Right lobe of liver (tissue), 6 donors: ENCODE measurements around the gene CALML4. TPM values are rescaled to one million over a fixed set of nuclear protein-coding genes. Genes with fewer than 3 reads are reported as not detected.
"Not testable (repeated sequence)": the region's sequence is repeated elsewhere in the genome, so short reads cannot be mapped to it uniquely, and the experiment has no call there.

Experiments
- ATAC-seq, 4 donors: fragments of 200-7000 bp; cut with Tn5 transposase; one replicate each; pipeline ENCODE4 v1.9.1; 2020; ENCODE audit warnings: mild to moderate bottlenecking in 4 of 4, moderate library complexity in 4 of 4
- DNase-seq, 3 donors: peaks; one replicate each; pipeline ENCODE4 v3.0.0-alpha.2; 2020
- H3K27ac ChIP-seq, 3 donors: fragments of 200-600 bp; one replicate each; pipeline ENCODE4 v1.8.0; 2022
- H3K27me3 ChIP-seq, 2 donors: fragments of 200-600 bp; one replicate each; pipeline ENCODE4 v1.8.0; 2022
- H3K36me3 ChIP-seq, 4 donors: fragments of 200-600 bp; sonication (generic) in 1 of 4; one replicate each; pipeline versions ENCODE4 v1.5.1 to v1.8.0; 2017 to 2022; ENCODE audit warnings: control low read depth in 1 of 4
- H3K4me1 ChIP-seq, 4 donors: fragments of 200-600 bp; sonication (generic) in 1 of 4; one replicate each; pipeline versions ENCODE4 v1.5.1 to v1.8.0; 2017 to 2022; ENCODE audit warnings: control low read depth in 1 of 4
- H3K4me3 ChIP-seq, 3 donors: fragments of 200-600 bp; one replicate each; pipeline ENCODE4 v1.8.0; 2022
- H3K9me3 ChIP-seq, 4 donors: fragments of 200-600 bp; sonication (generic) in 1 of 4; one replicate each; pipeline versions ENCODE4 v1.5.1 to v1.8.0; 2017 to 2022; ENCODE audit warnings: control low read depth in 1 of 4
- CTCF ChIP-seq, 4 donors: fragments of 200-600 bp in 3 of 4; fragments of 450-650 bp in 1 of 4; IDR thresholded peaks; one replicate each; pipeline versions ENCODE4 v1.5.1 to v1.8.0; 2016 to 2022; ENCODE audit warnings: antibody characterized with exemption in 4 of 4, mild to moderate bottlenecking in 2 of 4
- POLR2A ChIP-seq: fragments of 450-650 bp; IDR thresholded peaks from one replicate; pipeline ENCODE4 v1.6.1; 2017; ENCODE audit warnings: antibody characterized with exemption, mild to moderate bottlenecking
- WGBS: methylation state at CpG from one replicate; pipeline ENCODE4 v1.1.6; 2018; ENCODE audit warnings: low coverage, low lambda C conversion rate; ENCODE audit not compliant: insufficient coverage; ENCODE audit errors: missing lambda C conversion rate; 5-methylcytosine and 5-hydroxymethylcytosine counted together
- intact Hi-C, 2 donors: fragments of 100-400 bp; cut with DNase I; formaldehyde crosslinking; loops; one replicate each; pipeline versions ENCODE4 v1.11.2 to v1.14.1; 2022
- total RNA-seq, 6 experiments: library from RNA; depleted of rRNA in 2 of 6; stranded (reverse); fragments of >200 nt in 2 of 6; fragmentation: NEBNext Ultra II Directional in 3 of 6; extraction: Animal tissue kit (Norgen Biotek cat#: 25700) in 3 of 6; gene quantifications; one replicate each; pipeline versions ENCODE4 v1.1.0 to v1.2.4, GENCODE V29; 2016 to 2023
- donor health status: DM: no; HTN: yes; CAD: no.
- donor health status: DM: no; HTN: no; CAD: no.
- donor health status: DM: no; HTN: no; CAD: no.
- donor health status: DM: no; HTN: yes; CAD: no.
- donor health status: DM: no; HTN: yes; CAD: no.

The CALML4 gene
- total RNA-seq, 6 experiments from 2014 or later = 3.3 to 9.8 (median 6.1) TPM

- DNase-seq = no peak
- ATAC-seq = no peak
- intact Hi-C loops = no loop called here
- TF ChIP-seq CTCF (IDR thresholded peaks at IDR 0.05) = no peak
- no peak for TF ChIP-seq POLR2A
- Histone ChIP-seq H3K4me1 (no peaks in the 10 kb centered on the region), H3K36me3 (peaks cover 0 to 28% (median 3%) of the 10 kb centered on the region in 4 donors), H3K9me3 (no peaks in the 10 kb centered on the region), H3K27ac (no peak overlapping the region), H3K4me3 (no peak overlapping the region), H3K27me3 (no peaks in the 10 kb centered on the region)
- 94% methylated on average over 2 of the region's 4 CpGs for WGBS
These were observed 32.0 kb downstream of the CALML4 start for GRCh38 chr15:68173119-68173518.

- ATAC-seq, H3K27me3 ChIP-seq, H3K27ac ChIP-seq, H3K9me3 ChIP-seq, H3K4me3 ChIP-seq, DNase-seq, H3K4me1 ChIP-seq, intact Hi-C loops: not testable (repeated sequence)
- WGBS = 78% methylated on average over 1 of the region's 2 CpGs
- H3K36me3 ChIP-seq = peaks cover 0 to 19% (median 3%) of the 10 kb centered on the region in 4 donors
These were observed 33.1 kb downstream of the CALML4 start for GRCh38 chr15:68172037-68172436.

DNA sequence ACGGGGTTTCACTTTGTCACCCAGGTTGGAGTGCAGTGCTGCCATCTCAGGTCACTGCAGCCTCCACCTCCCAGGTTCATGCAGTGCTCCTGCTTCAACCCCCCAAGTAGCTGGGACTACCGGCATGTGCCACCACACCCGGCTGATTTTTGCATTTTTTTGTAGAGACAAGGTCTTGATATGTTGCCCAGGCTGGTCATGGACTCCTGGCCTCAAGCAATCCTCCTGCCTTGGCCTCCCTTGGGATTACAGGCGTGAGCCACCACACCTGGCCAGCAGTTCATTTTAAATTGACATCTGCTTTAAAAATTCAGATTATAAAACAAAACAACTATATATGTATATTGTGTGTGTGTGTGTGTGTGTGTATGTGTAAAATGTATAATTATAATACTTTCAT is 38.3 kb downstream of the CALML4 start:
- 77% methylated on average over 4 of the region's 4 CpGs for WGBS
- Histone ChIP-seq H3K4me3 (no peak overlapping the region), H3K36me3 (peaks cover 0 to 3% (median 0%) of the 10 kb centered on the region in 4 donors), H3K27me3 (no peaks in the 10 kb centered on the region), H3K9me3 (no peaks in the 10 kb centered on the region), H3K4me1 (no peaks in the 10 kb centered on the region), H3K27ac (no peak overlapping the region)
- intact Hi-C loops = no loop called here
- no peak for TF ChIP-seq POLR2A
- TF ChIP-seq CTCF (IDR thresholded peaks at IDR 0.05) = no peak
- DNase-seq (no peak), ATAC-seq (peak in 1 of 4 donors; percentile 33)

DNA sequence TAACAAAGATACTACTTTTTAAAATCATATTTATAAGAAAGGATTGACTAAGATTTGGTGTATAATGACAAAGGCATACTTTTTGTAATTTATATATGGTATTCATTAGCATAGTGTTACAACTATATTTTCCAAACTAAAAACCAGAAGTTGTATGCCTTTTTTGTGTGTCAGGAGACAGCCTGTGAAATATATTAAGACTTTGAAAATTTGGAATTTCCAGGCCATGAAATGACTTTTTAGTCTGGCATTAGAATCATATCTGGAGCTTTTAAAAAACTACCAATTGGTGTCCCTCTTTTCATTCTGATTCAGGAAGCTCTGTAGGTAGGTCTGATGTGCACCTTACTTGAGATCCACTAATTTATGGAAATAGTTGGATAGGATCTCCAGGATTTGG is 41.9 kb downstream of the CALML4 start:
- DNase-seq (no peak), ATAC-seq (no peak)
- TF ChIP-seq CTCF (IDR thresholded peaks at IDR 0.05) (no peak), POLR2A (no peak)
- Histone ChIP-seq H3K36me3 (peaks cover 0 to 6% (median 0%) of the 10 kb centered on the region in 4 donors), H3K4me3 (no peak overlapping the region), H3K27ac (no peak overlapping the region), H3K9me3 (no peaks in the 10 kb centered on the region), H3K27me3 (no peaks in the 10 kb centered on the region), H3K4me1 (no peaks in the 10 kb centered on the region)
- intact Hi-C loops = no loop called here

DNA sequence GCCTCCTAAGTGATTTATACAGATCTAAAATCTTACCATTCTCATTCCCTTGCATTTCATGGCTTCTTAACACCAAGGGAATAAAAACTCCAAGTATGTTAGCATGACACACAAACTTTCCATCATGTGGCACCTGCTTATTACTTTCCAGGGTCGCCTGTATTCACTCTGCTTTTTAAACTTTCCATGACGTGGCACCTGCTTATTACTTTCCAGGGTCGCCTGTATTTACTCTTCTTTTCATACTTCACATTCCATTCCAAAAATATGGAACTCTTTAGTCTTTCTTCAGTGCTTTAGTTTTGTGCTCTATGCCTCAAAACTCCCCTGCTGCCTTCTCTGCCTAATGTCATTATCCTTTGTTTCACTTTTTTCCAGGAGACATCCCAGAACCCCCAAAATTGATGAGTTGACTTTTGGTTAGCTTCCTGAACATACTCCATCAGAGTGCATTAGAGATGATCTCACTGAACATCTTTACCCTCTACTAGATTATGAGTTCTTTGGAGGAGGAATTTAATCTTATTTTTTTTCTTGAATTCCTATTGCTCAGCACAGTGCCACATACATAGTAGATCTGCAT is 47.0 kb downstream of the CALML4 start:
- Histone ChIP-seq H3K4me1 (peaks cover 0 to 5% (median 0%) of the 10 kb centered on the region in 4 donors), H3K27ac (no peak overlapping the region), H3K4me3 (no peak overlapping the region), H3K9me3 (no peaks in the 10 kb centered on the region), H3K36me3 (peaks cover 0 to 6% (median 0%) of the 10 kb centered on the region in 4 donors), H3K27me3 (no peaks in the 10 kb centered on the region)
- ATAC-seq (no peak), DNase-seq (no peak)
- 64% methylated on average over 3 of the region's 3 CpGs for WGBS
- intact Hi-C loops = loop anchor here in 1 of 2 donors (10.0 kb wide), 1 partner anchor 303 kb away; no protein-coding TSS in a partner anchor
- no peak for TF ChIP-seq CTCF (IDR thresholded peaks at IDR 0.05)
